Nephron (organoid): ENCODE results near the gene SLC4A7.

Experiments
- H3K27ac Mint-ChIP-seq, 3 experiments: 2 replicates each; pipeline ENCODE4 v1.8.0; 2020; ENCODE audit warnings: mixed read lengths in 3 of 3, mild to moderate bottlenecking in 2 of 3, moderate library complexity in 1 of 3
- H3K27me3 Mint-ChIP-seq: 2 replicates; pipeline ENCODE4 v1.8.0; 2021; ENCODE audit warnings: low read depth, mild to moderate bottlenecking, moderate library complexity, mixed read lengths
- H3K36me3 Mint-ChIP-seq: 2 replicates; pipeline ENCODE4 v1.8.0; 2020; ENCODE audit warnings: low read depth, mixed read lengths
- H3K4me1 Mint-ChIP-seq: 2 replicates; pipeline ENCODE4 v1.8.0; 2020; ENCODE audit warnings: mixed read lengths
- H3K4me3 Mint-ChIP-seq, 3 experiments: 2 replicates each; pipeline ENCODE4 v1.8.0; 2020; ENCODE audit warnings: mild to moderate bottlenecking in 3 of 3, mixed read lengths in 3 of 3, moderate library complexity in 2 of 3
- H3K9me3 Mint-ChIP-seq: 2 replicates; pipeline ENCODE4 v1.8.0; 2020; ENCODE audit warnings: mixed read lengths
- TF ChIP-seq, protein P1 (sequence below), 3 experiments: fragments of 200-600 bp; sonication (generic); IDR thresholded peaks; one replicate each; pipeline ENCODE4 v1.5.0; 2021; ENCODE audit warnings: antibody characterized with exemption in 3 of 3; ENCODE audit not compliant: unreplicated experiment in 3 of 3

SLC4A7 gene

DNA sequence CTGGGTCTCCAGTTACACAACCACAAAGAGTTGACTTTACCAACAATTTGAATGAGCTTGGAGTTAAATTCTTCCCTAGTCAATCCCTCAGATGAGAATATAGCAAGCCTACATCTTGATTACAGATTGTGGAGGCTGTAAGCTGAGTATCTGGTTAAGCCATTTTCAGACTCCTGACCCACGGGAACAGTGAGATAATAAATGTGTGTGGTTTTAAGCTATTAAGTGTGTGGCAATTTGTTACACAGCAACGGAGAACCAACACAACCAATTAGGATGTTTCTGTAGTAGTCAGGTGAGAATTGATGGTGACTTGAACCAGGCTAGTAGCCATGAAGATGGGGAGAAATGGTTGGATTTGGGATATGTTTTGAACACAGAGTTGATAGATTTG lies 37.7 kb upstream of the SLC4A7 start:
- Mint-ChIP-seq H3K4me3 (no peak overlapping the region), H3K27me3 (no peaks in the 10 kb centered on the region), H3K27ac (no peak overlapping the region), H3K9me3 (no peaks in the 10 kb centered on the region), H3K36me3 (no peaks in the 10 kb centered on the region), H3K4me1 (peaks cover 18% of the 10 kb centered on the region)
- TF ChIP-seq, protein P1, sequence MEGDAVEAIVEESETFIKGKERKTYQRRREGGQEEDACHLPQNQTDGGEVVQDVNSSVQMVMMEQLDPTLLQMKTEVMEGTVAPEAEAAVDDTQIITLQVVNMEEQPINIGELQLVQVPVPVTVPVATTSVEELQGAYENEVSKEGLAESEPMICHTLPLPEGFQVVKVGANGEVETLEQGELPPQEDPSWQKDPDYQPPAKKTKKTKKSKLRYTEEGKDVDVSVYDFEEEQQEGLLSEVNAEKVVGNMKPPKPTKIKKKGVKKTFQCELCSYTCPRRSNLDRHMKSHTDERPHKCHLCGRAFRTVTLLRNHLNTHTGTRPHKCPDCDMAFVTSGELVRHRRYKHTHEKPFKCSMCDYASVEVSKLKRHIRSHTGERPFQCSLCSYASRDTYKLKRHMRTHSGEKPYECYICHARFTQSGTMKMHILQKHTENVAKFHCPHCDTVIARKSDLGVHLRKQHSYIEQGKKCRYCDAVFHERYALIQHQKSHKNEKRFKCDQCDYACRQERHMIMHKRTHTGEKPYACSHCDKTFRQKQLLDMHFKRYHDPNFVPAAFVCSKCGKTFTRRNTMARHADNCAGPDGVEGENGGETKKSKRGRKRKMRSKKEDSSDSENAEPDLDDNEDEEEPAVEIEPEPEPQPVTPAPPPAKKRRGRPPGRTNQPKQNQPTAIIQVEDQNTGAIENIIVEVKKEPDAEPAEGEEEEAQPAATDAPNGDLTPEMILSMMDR (IDR thresholded peaks at IDR 0.05; ENCODE audit: unreplicated experiment in 3 of 3), result no peak

DNA sequence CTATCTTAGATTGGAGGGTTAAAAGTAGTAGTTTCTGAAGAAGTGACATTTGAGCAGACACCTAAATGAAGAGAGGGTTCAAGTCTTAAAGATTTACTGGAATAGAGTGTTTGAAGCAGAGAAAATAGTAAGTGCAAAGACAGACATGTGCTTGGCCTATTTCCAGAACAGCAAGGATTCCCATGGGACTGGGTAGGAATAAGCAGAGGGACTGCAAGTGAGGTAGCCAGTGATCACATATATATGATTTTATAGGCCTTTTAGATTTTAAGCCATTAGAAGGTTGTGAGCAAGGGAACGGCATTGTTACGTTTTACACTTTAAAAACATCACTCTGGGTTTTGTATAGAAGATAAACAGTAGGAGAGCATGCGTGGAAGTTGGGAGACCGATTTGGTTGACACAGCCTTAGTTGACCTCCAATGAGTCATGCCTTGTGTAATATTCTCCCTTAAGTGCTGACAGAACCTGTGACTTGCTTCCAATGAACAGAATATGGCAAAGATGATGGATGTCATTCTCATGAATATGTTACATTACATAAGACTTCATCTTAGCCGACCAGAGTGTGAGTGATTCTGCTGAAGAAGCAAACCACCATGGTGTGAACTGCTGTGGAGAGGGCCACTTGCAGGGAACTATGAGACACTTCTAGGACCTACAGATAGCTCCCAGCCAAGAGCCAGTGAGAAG lies 37.1 kb upstream of the SLC4A7 start:
- TF ChIP-seq, protein P1 (IDR thresholded peaks at IDR 0.05; ENCODE audit: unreplicated experiment in 3 of 3), result no peak
- no peaks in the 10 kb centered on the region for H3K9me3 Mint-ChIP-seq
- no peaks in the 10 kb centered on the region for H3K27me3 Mint-ChIP-seq
- no peaks in the 10 kb centered on the region for H3K36me3 Mint-ChIP-seq
- no peak overlapping the region for H3K27ac Mint-ChIP-seq
- peaks cover 18% of the 10 kb centered on the region for H3K4me1 Mint-ChIP-seq
- no peak overlapping the region for H3K4me3 Mint-ChIP-seq

DNA sequence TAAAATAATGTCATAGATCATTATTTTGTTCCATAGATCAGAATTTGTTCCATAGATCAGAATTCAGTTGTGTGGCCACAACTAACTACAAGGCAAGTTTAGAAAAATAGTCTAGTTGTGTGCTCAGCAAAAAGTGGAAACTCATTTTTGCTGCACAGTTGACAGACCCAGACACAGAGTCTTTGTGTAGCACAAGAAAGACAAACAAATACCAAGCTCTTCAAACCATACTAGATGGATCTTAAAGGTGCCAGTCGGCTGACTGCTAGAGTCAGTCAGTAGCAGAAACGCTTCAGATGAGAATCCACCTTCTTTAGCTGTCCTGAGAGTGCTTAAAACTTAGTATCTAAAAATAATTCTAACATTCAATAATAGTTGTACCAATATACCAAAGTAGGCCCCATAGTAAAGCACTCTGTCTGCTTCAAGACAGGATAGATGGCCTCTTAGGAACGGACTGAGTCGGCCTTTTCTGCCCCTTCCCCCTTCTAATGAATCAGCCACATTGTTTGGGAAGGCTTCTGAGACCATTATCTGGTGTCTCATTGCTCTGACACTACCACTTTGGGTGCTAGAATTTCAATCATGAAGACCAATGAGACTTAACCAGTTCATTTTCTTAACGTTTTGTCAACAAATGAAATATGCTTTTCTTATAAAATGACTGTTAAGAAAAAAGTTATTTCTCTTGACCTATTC lies 27.7 kb upstream of the SLC4A7 start:
- Mint-ChIP-seq H3K4me1 (no peaks in the 10 kb centered on the region), H3K4me3 (no peak overlapping the region), H3K9me3 (no peaks in the 10 kb centered on the region), H3K27me3 (no peaks in the 10 kb centered on the region), H3K36me3 (no peaks in the 10 kb centered on the region), H3K27ac (no peak overlapping the region)
- TF ChIP-seq, protein P1 (IDR thresholded peaks at IDR 0.05; ENCODE audit: unreplicated experiment in 3 of 3), result no peak

DNA sequence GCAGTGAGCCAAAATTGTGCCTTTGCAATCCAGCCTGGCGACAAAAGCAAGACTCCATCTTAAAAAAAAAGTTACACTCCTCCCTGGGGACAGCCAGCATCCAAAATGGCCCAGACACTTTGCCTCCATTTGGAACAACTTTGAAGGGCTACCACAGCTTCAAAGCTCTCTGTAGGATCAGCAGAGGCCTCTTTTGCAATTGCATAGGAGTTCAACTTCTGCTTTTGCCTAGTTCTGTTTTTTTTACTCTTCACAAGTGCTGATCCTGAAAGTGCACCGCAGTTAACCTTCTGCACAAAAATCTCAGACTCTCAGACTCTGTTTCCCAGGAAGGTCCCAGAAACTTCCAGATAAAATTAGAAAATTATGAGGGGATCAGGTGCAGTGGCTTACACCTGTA lies 25.2 kb upstream of the SLC4A7 start:
- Mint-ChIP-seq H3K9me3 (no peaks in the 10 kb centered on the region), H3K27me3 (no peaks in the 10 kb centered on the region), H3K4me3 (no peak overlapping the region), H3K27ac (no peak overlapping the region), H3K36me3 (no peaks in the 10 kb centered on the region), H3K4me1 (peaks cover 5% of the 10 kb centered on the region)
- TF ChIP-seq, protein P1 (IDR thresholded peaks at IDR 0.05; ENCODE audit: unreplicated experiment in 3 of 3), result no peak

DNA sequence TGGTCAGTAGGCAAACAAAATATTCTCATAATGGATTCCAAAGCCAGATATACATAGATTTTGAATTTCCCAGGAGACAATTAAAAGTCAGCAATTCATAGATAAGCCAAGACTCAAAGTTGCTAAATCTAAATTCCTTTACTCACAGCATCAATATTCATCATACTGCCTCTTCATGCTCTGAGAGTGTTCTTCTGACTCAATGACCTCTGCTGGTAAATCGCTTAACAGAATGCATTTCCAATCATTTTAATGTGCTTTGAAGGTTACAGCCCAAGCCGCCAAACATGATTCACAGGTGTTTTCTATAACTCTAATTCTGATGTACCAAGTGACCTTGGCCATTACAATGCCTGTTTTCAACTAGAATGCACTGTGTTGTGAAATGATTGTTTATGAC lies 24.2 kb upstream of the SLC4A7 start:
- no peaks in the 10 kb centered on the region for H3K9me3 Mint-ChIP-seq
- H3K36me3 Mint-ChIP-seq, result no peaks in the 10 kb centered on the region
- no peaks in the 10 kb centered on the region for H3K27me3 Mint-ChIP-seq
- peaks cover 5% of the 10 kb centered on the region for H3K4me1 Mint-ChIP-seq
- TF ChIP-seq, protein P1 (IDR thresholded peaks at IDR 0.05; ENCODE audit: unreplicated experiment in 3 of 3), result no peak
- H3K4me3 Mint-ChIP-seq, result no peak overlapping the region
- H3K27ac Mint-ChIP-seq, result no peak overlapping the region
